NT2/D1 (cell line): ENCODE results near the gene KRTAP5-4.

Source experiments
- DNase-seq: peaks from one replicate; pipeline ENCODE4 v3.0.0-alpha.2; 2011; ENCODE audit warnings: low read depth, low spot score
- H3K27me3 ChIP-seq: 2 replicates; pipeline ENCODE4 v1.6.0; 2011; ENCODE audit warnings: mild to moderate bottlenecking; ENCODE audit not compliant: insufficient read length, insufficient read depth
- H3K36me3 ChIP-seq: 2 replicates; pipeline ENCODE4 v1.6.1; 2011; ENCODE audit warnings: mild to moderate bottlenecking, low read length, mixed read lengths; ENCODE audit not compliant: insufficient read depth, insufficient read length
- H3K4me1 ChIP-seq: 2 replicates; pipeline ENCODE4 v1.5.1; 2011; ENCODE audit not compliant: insufficient read depth, insufficient read length
- H3K4me3 ChIP-seq: 2 replicates; pipeline ENCODE4 v1.5.1; 2011; ENCODE audit warnings: low read depth; ENCODE audit not compliant: insufficient read length
- H3K9ac ChIP-seq: 2 replicates; pipeline ENCODE4 v1.6.0; 2011; ENCODE audit warnings: low read depth; ENCODE audit not compliant: insufficient read length
- H3K9me3 ChIP-seq: 2 replicates; pipeline ENCODE4 v1.5.1; 2011; ENCODE audit warnings: mild to moderate bottlenecking, low read length; ENCODE audit not compliant: insufficient read depth
- SUZ12 ChIP-seq: IDR thresholded peaks from 2 replicates; pipeline ENCODE4 v1.6.1; 2011; ENCODE audit not compliant: insufficient read length, insufficient read depth; ENCODE audit errors: extremely low read depth
- YY1 ChIP-seq: IDR thresholded peaks from 2 replicates; pipeline ENCODE4 v1.6.1; 2011; ENCODE audit not compliant: insufficient read length, insufficient read depth
- ZNF274 ChIP-seq: IDR thresholded peaks from 2 replicates; pipeline ENCODE4 v1.6.1; 2011; ENCODE audit warnings: mild to moderate bottlenecking, low read depth, low read length

KRTAP5-4 gene

DNA sequence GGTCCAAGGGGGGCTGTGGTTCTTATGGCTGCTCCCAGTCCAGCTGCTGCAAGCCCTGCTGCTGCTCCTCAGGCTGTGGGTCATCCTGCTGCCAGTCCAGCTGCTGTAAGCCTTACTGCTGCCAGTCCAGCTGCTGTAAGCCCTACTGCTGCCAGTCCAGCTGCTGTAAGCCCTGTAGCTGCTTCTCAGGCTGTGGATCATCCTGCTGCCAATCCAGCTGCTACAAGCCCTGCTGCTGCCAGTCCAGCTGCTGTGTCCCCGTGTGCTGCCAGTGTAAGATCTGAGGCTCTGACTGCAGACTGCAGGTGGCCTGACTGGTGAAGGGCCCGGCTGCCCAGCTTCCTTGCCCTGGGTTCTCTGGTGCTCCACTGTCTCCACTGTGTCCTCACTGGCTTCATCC is 8.3 kb upstream of the KRTAP5-4 start:
- Histone ChIP-seq H3K4me1 (no peaks in the 10 kb centered on the region), H3K9me3 (no peaks in the 10 kb centered on the region), H3K9ac (no peak overlapping the region), H3K4me3 (no peak overlapping the region), H3K36me3 (no peaks in the 10 kb centered on the region), H3K27me3 (peaks cover 34% of the 10 kb centered on the region)
- TF ChIP-seq SUZ12 (no peak), YY1 (no peak), ZNF274 (no peak)
- DNase-seq = no peak

DNA sequence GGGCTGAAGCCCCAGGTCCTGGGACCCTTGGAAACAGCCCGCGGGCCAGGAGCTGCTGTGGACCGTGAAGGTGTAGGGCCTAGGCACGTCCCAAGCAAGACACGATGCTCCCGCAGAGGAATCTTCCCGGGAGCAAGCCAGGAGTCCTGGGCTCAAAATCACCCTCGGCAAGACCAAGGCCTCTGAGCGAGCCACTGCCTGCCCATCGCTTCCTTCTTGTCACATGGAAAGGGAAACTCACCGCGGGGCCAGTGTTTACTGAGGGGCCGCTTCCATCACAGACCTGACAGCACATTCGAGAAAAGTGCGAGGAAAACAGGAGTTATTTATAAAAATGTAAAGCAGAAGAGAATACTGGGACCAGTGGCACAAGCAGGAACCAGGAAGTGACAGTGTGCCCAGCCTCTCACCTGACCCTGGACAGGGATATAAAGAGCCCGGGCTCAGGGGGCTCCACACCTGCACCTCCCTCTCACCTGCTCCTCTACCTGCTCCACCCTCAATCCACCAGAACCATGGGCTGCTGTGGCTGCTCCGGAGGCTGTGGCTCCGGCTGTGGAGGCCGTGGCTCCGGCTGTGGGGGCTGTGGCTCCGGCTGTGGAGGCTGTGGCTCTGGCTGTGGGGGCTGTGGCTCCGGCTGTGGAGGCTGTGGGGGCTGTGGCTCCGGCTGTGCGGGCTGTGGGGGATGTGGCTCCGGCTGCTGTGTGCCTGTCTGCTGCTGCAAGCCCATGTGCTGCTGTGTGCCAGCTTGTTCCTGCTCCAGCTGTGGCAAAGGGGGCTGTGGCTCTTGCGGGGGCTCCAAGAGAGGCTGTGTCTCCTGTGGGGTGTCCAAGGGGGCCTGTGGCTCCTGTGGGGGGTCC is 7.6 kb upstream of the KRTAP5-4 start, which contains the start of gene KRTAP5-5:
TSS of gene KRTAP5-5 (plus strand) at position 450 of the 860 bp plus-strand sequence. CDS start at position 516, 66 bp downstream.
- TF ChIP-seq ZNF274 = no peak
- no peak for TF ChIP-seq SUZ12
- TF ChIP-seq YY1 = no peak
- Histone ChIP-seq H3K27me3 (peaks cover 34% of the 10 kb centered on the region), H3K9ac (peak within 1 kb of the TSS; percentile 76), H3K9me3 (no peaks in the 10 kb centered on the region), H3K36me3 (no peaks in the 10 kb centered on the region), H3K4me3 (no peak within 1 kb of the TSS), H3K4me1 (no peaks in the 10 kb centered on the region)
- DNase-seq = no peak

- Histone ChIP-seq H3K9ac (peak overlapping the region; percentile 76), H3K27me3 (peaks cover 34% of the 10 kb centered on the region), H3K4me1 (no peaks in the 10 kb centered on the region), H3K4me3 (no peak overlapping the region), H3K9me3 (no peaks in the 10 kb centered on the region), H3K36me3 (no peaks in the 10 kb centered on the region)
- no peak for TF ChIP-seq YY1
- no peak for TF ChIP-seq SUZ12
- TF ChIP-seq ZNF274 = no peak
- peak; percentile 47 for DNase-seq
Observed at GRCh38 chr11:1628506-1629325, 6.8 kb upstream of the KRTAP5-4 start.

GRCh38 chr11:1625541-1625940 is 3.6 kb upstream of the KRTAP5-4 start:
- no peak for TF ChIP-seq YY1
- no peak for TF ChIP-seq ZNF274
- no peak for TF ChIP-seq SUZ12
- Histone ChIP-seq H3K4me3 (no peak overlapping the region), H3K9me3 (no peaks in the 10 kb centered on the region), H3K27me3 (peaks cover 32% of the 10 kb centered on the region), H3K9ac (no peak overlapping the region), H3K4me1 (no peaks in the 10 kb centered on the region), H3K36me3 (no peaks in the 10 kb centered on the region)
- DNase-seq = no peak

DNA sequence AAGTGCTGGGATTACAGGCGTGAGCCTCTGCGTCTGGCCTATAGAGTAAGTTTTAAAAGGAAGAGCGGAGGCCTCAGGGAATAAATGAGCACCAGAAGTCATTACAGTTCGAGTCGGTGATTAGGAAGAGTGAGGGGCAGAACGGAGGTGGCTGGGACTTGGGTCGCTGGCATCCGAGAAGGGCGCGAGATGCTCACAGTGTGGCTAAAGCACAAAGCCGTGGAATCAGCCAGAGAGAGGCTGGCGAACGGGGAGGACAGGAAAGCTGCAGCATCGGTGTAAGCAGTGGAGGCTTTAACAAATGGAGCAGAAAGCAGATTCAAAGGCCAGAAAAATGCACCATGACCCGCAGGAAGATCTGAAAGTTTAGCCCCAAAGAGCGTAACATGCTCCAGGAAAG is 2.7 kb upstream of the KRTAP5-4 start:
- H3K27me3 ChIP-seq = peaks cover 28% of the 10 kb centered on the region
- no peak for DNase-seq
- no peak for TF ChIP-seq SUZ12
- TF ChIP-seq ZNF274 = no peak
- no peak for TF ChIP-seq YY1

GRCh38 chr11:1623716-1624115 is 1.8 kb upstream of the KRTAP5-4 start:
- no peak for DNase-seq
- H3K9ac ChIP-seq = no peak overlapping the region
- H3K4me1 ChIP-seq = no peaks in the 10 kb centered on the region
- no peaks in the 10 kb centered on the region for H3K9me3 ChIP-seq
- no peak for TF ChIP-seq YY1
- TF ChIP-seq ZNF274 = no peak
- no peak for TF ChIP-seq SUZ12
- H3K4me3 ChIP-seq = no peak overlapping the region
- H3K36me3 ChIP-seq = no peaks in the 10 kb centered on the region
- peaks cover 19% of the 10 kb centered on the region for H3K27me3 ChIP-seq

More for the DNA sequence above, 2.7 kb upstream of the KRTAP5-4 start:
- Histone ChIP-seq H3K4me1 (no peaks in the 10 kb centered on the region), H3K4me3 (no peak overlapping the region), H3K36me3 (no peaks in the 10 kb centered on the region), H3K9ac (no peak overlapping the region), H3K9me3 (no peaks in the 10 kb centered on the region)

DNA sequence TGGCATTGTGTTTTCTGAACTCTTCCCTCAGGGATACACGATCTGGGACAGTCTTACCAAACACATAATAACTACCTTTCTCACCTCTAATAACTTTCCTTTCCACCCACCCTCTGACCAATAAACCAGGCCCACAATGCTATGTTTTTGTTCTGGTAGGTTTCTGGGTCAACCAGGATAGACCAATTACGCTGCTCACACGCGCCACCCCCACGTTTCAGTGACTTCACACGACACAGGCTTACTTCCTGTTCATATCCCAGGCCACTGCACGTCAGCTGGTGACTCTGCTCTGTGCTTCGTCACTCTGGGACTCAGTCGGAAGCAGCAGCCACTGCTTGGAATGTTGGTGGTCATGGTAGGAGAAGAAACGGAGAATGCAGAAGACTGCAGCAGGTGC is 2.5 kb downstream of the KRTAP5-4 start:
- DNase-seq = no peak
- H3K36me3 ChIP-seq = no peaks in the 10 kb centered on the region
- TF ChIP-seq YY1 (no peak), ZNF274 (no peak), SUZ12 (no peak)
- H3K4me1 ChIP-seq = no peaks in the 10 kb centered on the region
- H3K9me3 ChIP-seq = no peaks in the 10 kb centered on the region
- no peaks in the 10 kb centered on the region for H3K27me3 ChIP-seq
- H3K9ac ChIP-seq = no peak overlapping the region
- no peak overlapping the region for H3K4me3 ChIP-seq
